Neuron (in vitro differentiated cells): ENCODE measurements around the gene DMXL2.
A peak's percentile ranks its signal among the peaks of the same experiment; 100 is the strongest.

Source experiments
- H2AFZ ChIP-seq: one replicate; pipeline ENCODE4 v1.6.1; 2013; ENCODE audit warnings: low read depth, mild to moderate bottlenecking, inconsistent platforms, low read length, moderate library complexity
- H3K27me3 ChIP-seq: one replicate; pipeline ENCODE4 v1.6.1; 2013; ENCODE audit warnings: low read length; ENCODE audit not compliant: insufficient read depth
- H3K36me3 ChIP-seq: one replicate; pipeline ENCODE4 v1.6.1; 2013; ENCODE audit warnings: low read length; ENCODE audit not compliant: insufficient read depth
- H3K4me1 ChIP-seq: one replicate; pipeline ENCODE4 v1.6.1; 2013; ENCODE audit warnings: low read length; ENCODE audit not compliant: insufficient read depth
- H3K4me3 ChIP-seq: 2 replicates; pipeline ENCODE4 v1.5.1; 2013; ENCODE audit warnings: mild to moderate bottlenecking, low read length, moderate library complexity
- H3K9me3 ChIP-seq: one replicate; pipeline ENCODE4 v1.6.1; 2013; ENCODE audit warnings: low read length

DMXL2 gene

DNA sequence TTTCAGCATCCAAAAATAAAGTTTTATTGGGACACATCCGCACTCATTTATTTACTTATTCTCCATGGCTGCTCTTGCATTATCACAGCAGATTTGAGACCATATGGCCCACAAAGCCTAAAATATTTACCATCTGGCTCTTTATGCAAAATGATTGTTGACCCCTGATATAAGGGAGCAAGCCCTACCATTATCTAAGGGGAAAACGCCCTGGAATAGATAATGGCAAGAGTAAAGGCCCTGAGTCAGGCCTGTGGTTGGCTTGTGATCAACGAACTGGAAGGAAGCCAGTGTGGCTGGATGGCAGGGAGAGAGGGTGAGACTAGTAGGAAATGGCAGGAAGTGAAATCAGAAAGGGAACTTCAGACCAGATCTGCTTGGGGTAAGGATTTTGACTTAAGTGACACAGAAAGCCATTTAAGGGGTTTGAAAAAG lies 24.6 kb upstream of the DMXL2 start:
- peaks cover 3% of the 10 kb centered on the region for H3K27me3 ChIP-seq
- no peaks in the 10 kb centered on the region for H3K4me1 ChIP-seq
- no peaks in the 10 kb centered on the region for H3K36me3 ChIP-seq
- H2AFZ ChIP-seq, result no peak overlapping the region
- no peaks in the 10 kb centered on the region for H3K9me3 ChIP-seq
- no peak overlapping the region for H3K4me3 ChIP-seq

GRCh38 chr15:51642696-51643095 lies 20.1 kb upstream of the DMXL2 start:
- Histone ChIP-seq H3K4me3 (no peak overlapping the region), H3K27me3 (no peaks in the 10 kb centered on the region), H3K4me1 (no peaks in the 10 kb centered on the region), H2AFZ (no peak overlapping the region), H3K9me3 (no peaks in the 10 kb centered on the region), H3K36me3 (no peaks in the 10 kb centered on the region)

GRCh38 chr15:51641490-51642130 lies 19.0 kb upstream of the DMXL2 start:
- Histone ChIP-seq H3K36me3 (no peaks in the 10 kb centered on the region), H3K4me3 (no peak overlapping the region), H2AFZ (no peak overlapping the region), H3K9me3 (no peaks in the 10 kb centered on the region), H3K4me1 (no peaks in the 10 kb centered on the region), H3K27me3 (no peaks in the 10 kb centered on the region)

DNA sequence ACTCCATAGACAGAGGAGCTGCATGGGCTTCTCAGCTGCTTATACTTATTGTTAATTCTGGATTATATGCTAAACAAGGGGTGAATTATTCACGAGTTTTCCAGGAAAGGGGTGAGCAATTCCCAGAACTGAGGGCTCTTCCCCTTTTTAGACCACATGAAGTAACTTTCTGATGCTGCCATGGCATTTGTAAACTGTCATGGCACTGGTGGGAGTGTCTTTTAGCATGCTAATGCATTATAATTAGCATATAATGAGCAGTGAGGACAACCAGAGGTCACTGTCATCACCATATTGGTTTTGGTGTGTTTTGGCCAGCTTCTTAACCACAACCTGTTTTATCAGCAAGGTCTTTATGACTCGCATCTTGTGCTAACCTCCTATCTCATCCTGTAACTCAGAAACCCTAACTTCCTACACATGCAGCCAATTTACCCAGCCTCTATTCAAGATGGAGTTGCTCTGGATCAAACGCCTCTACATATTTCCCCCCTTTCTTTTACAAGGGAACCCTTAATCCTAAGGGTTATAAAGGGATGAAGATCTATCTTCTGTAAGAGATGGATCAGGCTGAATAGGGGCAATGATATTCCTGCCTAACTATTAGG lies 12.1 kb upstream of the DMXL2 start:
- Histone ChIP-seq H3K4me3 (no peak overlapping the region), H2AFZ (peak overlapping the region; percentile 34), H3K4me1 (peaks cover 12% of the 10 kb centered on the region), H3K36me3 (no peaks in the 10 kb centered on the region), H3K9me3 (no peaks in the 10 kb centered on the region), H3K27me3 (no peaks in the 10 kb centered on the region)

GRCh38 chr15:51629612-51630011 lies 7.0 kb upstream of the DMXL2 start:
- no peaks in the 10 kb centered on the region for H3K36me3 ChIP-seq
- no peaks in the 10 kb centered on the region for H3K27me3 ChIP-seq
- H3K9me3 ChIP-seq, result no peaks in the 10 kb centered on the region
- H3K4me1 ChIP-seq, result peaks cover 5% of the 10 kb centered on the region
- no peak overlapping the region for H2AFZ ChIP-seq
- H3K4me3 ChIP-seq, result no peak overlapping the region

DNA sequence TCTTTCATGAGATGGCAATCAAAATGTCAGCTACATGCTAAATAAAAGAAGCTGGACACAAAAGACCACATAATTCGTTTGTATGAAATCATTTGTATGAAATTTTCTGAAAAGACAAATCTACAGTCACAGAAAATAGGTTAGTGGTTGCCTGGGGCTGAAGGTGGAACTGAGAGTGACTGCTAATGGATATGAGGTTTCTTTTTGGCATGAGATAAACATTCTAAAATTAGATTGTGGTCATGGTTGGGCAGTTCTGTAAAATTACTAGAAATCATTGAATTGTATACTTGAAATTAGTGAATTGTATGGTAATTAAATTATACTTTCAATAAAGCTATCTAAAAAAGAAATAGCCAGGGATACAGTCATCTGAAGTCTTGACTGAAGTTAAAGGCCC lies 2.7 kb upstream of the DMXL2 start:
- no peak overlapping the region for H3K4me3 ChIP-seq
- no peaks in the 10 kb centered on the region for H3K27me3 ChIP-seq

DNA sequence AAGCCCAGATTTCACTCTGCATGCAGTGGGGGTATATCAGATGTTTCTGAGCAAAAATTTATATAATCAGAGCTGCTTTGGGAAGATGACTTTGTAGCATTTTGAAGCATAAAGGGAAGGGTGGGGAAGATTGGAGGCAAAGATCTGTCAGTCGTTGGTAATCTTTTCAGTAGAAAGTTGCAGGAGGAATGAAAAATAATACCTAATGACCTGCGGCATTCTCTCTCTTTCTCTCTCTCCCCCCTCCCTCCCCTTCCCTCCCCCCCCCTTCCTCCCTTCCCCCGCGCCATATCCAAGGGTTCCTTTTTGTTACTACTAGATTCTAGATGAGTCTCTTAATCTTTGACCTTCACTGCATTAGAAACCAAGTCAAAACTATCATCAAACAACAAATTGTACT lies 1.5 kb upstream of the DMXL2 start:
- Histone ChIP-seq H3K4me3 (no peak overlapping the region), H3K4me1 (peaks cover 16% of the 10 kb centered on the region), H3K27me3 (no peaks in the 10 kb centered on the region), H3K36me3 (no peaks in the 10 kb centered on the region), H2AFZ (no peak overlapping the region), H3K9me3 (no peaks in the 10 kb centered on the region)

More for the DNA sequence above, 2.7 kb upstream of the DMXL2 start:
- Histone ChIP-seq H3K36me3 (no peaks in the 10 kb centered on the region), H2AFZ (no peak overlapping the region), H3K9me3 (no peaks in the 10 kb centered on the region), H3K4me1 (peaks cover 14% of the 10 kb centered on the region)

DNA sequence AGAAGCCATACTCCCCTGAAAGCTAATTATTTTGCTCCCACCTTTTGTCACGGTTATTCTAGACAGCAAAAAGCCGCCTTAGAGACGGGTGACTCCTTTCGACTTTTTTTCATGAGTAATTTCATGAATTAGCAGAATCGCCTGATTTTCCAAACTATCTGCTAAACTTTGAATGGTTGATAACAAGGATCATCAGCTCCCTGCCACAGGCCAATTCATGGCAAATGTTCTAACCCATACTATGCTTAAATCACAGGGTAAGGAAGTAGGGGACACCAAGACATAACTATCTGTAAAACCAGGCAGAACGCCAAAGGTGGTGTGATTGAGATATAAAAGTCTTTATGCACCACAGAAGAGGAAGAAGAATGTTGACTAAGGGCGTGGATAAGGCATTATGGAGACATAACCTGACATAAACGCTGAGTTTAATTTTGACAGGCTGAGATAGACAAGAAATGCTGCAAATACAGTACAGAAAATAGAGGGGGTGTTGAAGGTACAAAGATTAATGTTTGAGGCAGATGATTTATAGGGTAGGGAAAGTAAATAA lies 891 bp upstream of the DMXL2 start:
- Histone ChIP-seq H3K36me3 (no peaks in the 10 kb centered on the region), H2AFZ (peak overlapping the region; percentile 93), H3K4me1 (peaks cover 16% of the 10 kb centered on the region), H3K9me3 (no peaks in the 10 kb centered on the region), H3K4me3 (peak overlapping the region; percentile 92), H3K27me3 (no peaks in the 10 kb centered on the region)

DNA sequence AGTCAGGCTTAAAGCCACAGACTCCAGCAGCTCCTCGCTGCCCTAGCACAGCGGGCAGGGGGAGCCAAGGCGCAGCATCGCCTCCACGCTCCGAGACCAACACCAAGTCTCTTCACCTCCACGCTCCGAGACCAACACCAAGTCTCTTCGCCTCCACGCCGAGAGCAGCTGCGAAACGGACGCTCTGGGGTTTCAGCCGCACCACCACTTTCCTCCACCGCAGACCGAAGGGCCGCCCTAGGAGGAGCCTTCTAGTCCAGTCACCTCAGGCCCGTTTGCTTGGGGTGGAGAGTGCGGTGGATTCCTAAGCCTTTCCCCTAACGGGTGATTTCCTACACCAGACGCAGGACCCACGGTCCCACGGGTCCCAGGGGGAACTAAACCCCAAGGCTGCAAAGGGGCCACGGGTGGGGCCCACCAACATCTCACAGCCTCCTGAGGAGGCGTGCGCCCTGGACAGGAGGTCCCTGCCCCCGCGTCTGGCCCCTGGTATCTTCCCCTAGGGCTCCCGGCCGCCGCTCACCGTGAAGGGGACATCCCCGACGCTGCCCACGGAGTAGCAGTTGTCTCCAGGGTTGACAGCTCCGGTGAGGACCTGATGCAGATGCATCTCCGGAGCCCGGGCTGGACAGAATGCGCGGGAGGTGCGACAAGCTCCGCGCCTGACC lies 501 bp downstream of the DMXL2 start:
- Histone ChIP-seq H3K27me3 (no peaks in the 10 kb centered on the region), H3K9me3 (no peaks in the 10 kb centered on the region), H3K36me3 (no peaks in the 10 kb centered on the region), H2AFZ (peak overlapping the region; percentile 93), H3K4me1 (peaks cover 16% of the 10 kb centered on the region), H3K4me3 (peak overlapping the region; percentile 92)

- Histone ChIP-seq H3K4me3 (peak overlapping the region; percentile 92), H3K4me1 (peaks cover 16% of the 10 kb centered on the region), H3K9me3 (no peaks in the 10 kb centered on the region), H3K36me3 (no peaks in the 10 kb centered on the region), H3K27me3 (no peaks in the 10 kb centered on the region), H2AFZ (peak overlapping the region; percentile 93)
Observed at GRCh38 chr15:51621155-51621765, 1.3 kb downstream of the DMXL2 start.

- Histone ChIP-seq H3K36me3 (no peaks in the 10 kb centered on the region), H3K9me3 (no peaks in the 10 kb centered on the region), H3K27me3 (no peaks in the 10 kb centered on the region), H3K4me1 (peaks cover 16% of the 10 kb centered on the region), H3K4me3 (peak overlapping the region; percentile 92), H2AFZ (peak overlapping the region; percentile 93)
Observed at GRCh38 chr15:51620641-51621040, 1.9 kb downstream of the DMXL2 start.

- Histone ChIP-seq H3K4me1 (peaks cover 16% of the 10 kb centered on the region), H3K36me3 (no peaks in the 10 kb centered on the region), H2AFZ (peak overlapping the region; percentile 93), H3K4me3 (peak overlapping the region; percentile 92), H3K9me3 (no peaks in the 10 kb centered on the region), H3K27me3 (no peaks in the 10 kb centered on the region)
Observed at GRCh38 chr15:51620122-51620521, 2.4 kb downstream of the DMXL2 start.
